Kidney tubule cell (primary cell): ENCODE results near the gene PIP5KL1.
A peak's percentile ranks its signal among the peaks of the same experiment; 100 is the strongest.

Experiments used
- DNase-seq: peaks from one replicate; pipeline ENCODE4 v3.0.0-alpha.2; 2018; ENCODE audit warnings: low spot score

PIP5KL1 gene

DNA sequence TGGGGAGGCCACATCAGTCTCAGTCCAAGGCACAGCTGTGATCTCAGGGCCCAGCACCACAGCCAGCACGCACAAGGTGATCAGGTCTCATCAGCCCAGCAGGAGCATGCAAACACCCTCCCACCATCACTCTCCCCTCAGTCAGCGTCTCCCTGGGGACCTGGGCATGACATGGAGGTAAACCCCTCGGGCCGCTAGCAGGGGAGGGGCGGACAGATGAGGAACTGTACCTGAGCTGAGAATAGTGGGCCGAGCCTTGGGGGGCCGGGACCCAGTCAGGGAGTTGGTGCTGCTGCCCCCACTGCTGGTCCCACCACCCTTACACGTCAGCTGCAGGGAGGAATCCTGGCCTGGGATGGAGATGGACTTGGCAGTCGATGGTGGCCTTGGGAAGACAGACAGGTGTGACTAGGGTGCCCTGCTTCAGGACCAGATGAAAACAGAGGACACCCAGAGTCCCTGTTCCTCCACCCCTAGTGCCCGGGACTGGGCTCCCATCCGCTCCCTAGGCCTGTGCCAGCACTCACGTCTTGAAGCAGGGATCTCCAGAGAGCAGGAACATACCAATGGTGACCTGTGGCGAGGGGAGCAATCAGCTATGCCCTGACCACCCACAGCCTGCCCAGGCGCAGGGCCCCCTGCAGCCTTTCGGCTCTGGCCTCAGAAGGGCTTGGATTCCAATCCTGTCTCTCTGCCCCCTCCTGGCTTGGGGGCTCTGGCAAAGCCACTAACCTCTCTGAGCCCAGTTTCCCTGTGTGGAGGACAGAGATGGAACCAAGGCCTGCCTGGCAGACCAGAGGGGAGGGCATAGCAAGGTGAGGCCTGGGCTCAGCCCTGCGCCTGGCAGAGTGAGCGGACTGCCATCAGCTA, 17.5 kb upstream of the PIP5KL1 start:
- no peak for DNase-seq

DNA sequence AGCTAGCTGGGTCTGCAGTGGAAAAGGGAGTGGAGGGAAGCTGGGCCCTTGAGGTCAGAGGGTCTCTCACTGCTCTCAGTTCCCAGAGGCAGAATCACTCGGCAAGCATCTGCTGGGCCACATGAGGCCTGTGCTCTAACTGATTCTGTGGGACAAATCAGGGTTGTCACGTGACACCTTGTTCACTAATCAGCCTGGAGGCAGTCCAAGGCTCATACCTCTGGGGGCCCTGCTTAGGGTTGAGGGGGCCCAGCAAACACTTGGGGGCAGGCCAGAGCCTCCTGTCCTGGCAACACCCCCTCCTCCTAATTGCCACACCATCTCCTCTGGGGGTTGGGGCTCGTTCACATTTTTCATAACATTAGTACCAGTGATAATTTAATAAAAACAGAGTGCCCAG, 16.2 kb upstream of the PIP5KL1 start:
- DNase-seq, result no peak

DNA sequence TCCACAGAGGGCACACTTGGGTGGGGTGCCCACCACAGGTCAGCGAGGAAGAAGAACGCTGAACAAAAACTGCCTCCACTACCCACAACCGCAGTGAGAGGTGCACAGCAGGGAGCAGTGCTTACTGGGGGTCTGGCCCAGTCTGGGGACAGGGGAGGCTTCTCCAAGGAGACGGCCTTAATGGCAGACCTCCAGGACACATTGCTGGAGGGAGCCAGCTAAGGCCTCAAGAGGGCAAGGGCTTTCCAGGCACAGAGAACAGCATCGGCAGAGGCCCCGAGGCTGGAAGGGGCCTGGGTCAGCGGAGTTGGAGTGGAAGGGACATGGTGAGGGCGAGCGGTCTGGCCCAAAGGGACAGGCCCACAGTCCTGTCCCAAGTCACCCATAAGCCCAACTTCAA, 15.4 kb upstream of the PIP5KL1 start:
- DNase-seq, result no peak

DNA sequence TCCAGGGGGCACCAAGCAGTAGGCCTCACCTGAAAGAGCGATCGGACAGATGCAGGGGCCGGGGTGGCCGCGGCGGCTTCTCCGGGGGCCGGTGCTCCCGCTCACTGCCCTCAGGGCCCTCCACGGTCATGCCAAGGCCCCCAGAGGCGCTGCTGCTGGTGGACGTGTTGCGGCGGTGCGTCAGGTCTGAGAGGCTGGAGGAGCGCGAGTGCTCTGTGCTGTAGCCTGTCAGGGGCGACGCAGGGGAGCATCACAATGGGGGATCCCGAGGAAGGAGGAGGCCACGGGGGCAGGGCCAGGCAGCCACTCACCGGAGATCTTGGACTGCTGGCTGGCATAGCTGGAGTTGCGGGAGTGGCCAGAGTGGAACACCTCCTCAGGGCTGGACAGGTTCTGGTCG, 14.8 kb upstream of the PIP5KL1 start:
- DNase-seq, result no peak

DNA sequence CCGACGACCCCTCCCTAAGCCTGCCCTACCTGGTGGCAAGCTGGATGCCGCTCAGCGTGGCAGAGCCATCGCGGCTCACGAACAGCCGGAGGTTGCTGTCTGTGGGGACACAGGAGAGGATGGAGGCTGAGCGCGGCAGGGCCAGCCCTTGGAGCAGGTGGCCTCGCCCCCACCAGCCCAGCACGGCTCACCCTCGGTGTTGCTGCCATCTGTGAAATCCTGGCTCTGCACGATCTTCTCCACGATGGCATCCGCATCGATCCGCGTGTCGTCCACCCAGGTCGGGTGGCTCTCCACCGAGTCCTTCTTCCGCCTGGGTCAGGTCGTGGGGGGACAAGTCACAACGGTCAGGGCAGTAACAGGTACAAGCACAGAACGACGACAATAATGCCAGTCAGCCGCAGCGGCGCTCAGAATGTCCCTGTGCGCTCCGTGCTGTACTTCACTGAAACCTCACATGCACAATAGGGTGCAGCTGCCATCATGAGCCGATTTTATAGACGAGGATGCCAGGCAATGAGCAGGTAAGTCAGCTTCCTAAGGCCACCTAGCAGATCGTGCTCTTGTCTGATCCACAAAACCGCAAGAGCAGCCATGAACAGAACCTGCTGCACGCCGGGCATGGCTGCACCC, 14.1 kb upstream of the PIP5KL1 start:
- no peak for DNase-seq

DNA sequence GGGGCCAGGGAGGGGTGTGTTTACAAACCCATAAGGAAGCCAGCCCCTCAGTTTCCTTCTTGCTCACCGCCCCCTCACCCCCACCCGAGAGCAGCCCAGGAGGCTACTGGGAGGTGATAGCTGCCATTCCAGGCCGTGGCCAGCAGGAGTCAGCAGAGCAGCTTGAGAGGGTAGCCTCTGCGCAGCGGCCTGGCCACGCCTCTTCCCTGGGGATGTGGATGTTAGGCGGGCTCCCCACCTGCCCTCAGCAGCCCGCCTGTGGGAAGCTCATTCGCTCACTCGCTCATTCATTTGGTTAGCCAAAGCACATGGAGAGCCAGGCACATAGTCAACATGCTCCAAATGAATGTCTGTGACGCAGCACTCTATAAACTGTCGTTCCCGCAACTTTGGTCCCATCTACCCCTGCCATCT, 13.2 kb upstream of the PIP5KL1 start:
- peak; percentile 69 for DNase-seq

DNA sequence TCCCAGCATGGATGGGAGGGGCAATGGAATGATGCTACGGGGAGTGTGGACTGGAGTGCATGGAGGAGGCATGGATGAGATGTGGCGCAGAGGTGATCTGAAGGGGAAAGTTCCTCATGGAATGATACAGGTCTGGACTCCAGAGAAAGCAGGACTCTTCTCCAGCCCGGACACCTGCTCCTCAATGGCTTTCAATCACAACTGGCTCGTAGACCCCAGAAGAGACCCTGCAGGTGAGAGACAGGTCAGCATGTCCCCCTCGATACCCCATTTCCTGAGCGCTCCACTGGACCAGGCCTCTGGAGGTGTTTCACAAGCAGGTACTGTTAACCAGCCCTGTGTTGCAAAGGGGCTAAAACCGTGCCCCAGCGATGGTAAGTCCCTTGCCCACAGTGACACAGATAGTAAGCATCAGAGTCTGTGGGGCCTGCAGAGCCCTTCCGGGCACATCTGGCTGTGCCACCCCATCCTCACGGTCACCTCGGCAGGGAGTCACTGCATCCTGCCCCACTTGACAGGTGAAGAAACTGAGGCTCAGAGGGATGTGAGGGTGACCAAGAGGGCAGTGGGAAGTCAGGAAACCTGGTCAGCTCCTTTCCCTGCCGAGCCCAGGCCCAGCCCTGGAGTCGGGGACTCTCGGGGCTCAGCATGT, 12.6 kb upstream of the PIP5KL1 start:
- DNase-seq, result no peak

DNA sequence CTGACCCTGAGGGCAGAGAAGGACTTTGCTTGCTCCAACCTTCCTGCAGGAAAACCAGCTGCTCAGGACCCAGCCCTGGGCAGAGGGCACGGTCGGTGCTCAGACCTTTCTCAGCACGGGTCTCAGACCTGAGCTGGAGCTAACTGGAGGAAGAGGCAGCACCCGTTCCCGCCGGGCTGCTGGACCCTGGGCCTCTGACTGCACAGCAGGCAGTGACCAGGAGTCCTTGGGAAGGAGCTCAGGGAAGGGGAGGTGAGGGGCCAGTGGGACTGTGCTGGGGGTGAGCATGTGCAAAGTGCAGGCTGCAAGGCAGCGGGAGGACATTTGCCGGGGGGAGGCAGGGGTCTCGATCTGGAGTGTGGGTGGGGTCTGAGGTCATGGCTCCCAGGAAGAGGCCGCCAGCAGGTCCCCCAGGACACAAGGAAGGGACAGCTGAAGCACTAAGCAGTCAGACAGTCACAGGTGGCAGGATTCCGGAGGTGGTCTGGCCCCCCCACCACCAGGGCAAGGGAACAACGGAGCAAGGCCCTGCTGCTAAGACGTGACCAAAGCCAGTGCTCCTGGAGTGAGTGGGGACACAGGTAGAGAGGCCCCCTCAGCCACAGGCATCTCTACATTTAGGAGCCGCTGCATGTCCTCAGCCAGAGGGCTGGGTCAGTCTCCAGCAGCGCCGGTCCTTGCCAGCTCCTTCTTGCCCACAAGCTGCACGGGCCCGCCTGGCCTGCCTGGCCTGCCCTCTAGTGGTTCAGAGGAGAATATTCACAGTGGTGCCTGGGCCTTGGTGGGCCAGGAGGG, 11.8 kb upstream of the PIP5KL1 start:
- peak; percentile 63 for DNase-seq

DNA sequence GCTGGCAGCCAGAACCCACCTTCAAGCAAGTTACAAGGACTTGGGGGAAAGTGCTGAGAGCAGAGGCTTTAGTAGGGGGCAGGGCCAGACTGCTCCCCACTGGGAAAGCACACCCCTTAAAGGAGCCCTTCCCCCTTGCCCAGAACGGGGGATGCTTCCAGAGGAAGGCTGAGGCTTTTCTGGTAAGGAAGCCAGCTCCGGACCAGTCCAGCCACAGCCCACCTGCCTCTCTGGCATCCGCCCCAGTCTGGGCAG, 11.3 kb upstream of the PIP5KL1 start:
- no peak for DNase-seq

DNA sequence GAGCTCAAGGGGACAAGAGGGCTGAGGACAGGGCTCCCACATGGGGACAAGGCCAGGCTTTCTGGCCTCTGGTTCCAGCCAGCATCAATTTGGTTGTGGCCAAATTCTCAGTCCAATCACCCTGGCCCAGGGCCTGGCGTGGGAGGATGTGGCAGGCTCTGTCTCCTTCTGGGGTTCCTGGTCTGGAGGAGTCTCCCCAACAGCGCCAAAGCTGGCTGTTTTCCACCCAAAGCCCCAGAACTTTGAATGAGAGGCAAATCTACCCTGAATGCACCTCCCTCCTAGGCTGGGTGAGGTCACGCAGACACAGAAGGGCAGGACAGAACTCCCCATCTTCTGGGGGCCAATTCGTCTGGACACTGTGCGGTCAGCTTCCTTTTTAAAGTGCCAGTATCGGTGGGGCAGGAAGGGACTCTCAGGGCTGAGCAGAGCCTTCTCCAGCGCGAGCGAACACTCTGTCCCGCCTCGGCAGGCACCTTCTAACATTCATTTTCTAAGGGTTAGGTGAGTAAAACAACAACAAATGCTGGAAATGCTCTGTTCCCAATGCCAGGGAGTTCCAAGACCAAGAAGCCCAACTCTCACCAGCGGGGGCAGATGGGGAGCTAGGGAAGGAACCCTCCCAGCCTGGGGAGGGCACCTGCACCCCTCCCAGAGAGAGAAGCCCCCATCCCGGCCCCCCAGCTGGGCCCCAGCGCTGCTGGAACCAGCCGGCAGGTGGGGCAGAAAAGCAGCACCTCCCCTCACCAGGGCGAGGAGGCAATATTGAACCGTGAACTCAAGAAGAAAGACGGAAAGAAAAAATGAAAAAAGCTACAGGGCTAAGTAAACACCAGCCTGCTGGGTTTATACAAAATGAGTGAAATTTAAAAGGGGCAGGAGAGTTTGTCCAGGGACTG, 10.7 kb upstream of the PIP5KL1 start:
- DNase-seq, result no peak

DNA sequence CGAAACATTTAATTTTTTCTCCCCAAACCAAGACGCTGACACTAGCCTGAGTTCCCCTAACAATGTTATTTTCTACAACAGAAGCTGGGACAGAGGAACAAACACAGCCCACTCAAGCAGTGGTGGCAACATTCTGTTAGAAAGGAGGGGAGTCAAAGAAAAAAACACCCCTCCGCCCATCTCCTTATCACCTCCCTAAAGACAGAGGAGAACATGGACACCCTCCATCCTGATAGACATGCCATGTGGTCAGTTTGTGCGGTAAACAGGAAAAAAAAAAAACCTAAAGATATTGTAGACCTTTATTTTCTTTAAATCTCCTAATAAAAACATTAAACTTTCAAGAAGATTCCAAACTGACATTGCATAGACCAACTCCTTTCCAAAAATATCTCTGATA, 10.0 kb upstream of the PIP5KL1 start:
- no peak for DNase-seq

DNA sequence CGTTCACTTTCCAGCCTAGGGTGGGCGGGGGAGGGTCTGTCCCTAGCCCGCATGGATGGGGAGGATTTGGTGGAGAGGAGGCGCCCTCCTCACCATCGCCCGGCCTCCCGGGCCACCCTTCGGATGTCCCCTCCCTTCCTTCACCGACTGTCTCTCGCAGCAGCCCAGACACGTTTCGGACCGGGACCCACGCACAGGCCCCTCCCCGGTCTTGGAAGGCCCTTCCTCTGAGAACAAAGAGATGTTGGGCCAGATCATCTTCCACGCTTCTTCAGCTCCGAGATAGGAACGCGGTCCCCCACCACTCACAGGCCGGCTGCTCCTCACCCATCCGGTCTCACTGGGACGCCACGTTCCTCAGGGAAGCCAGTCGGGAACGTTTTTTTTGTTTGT, 7.7 kb upstream of the PIP5KL1 start:
- no peak for DNase-seq

DNA sequence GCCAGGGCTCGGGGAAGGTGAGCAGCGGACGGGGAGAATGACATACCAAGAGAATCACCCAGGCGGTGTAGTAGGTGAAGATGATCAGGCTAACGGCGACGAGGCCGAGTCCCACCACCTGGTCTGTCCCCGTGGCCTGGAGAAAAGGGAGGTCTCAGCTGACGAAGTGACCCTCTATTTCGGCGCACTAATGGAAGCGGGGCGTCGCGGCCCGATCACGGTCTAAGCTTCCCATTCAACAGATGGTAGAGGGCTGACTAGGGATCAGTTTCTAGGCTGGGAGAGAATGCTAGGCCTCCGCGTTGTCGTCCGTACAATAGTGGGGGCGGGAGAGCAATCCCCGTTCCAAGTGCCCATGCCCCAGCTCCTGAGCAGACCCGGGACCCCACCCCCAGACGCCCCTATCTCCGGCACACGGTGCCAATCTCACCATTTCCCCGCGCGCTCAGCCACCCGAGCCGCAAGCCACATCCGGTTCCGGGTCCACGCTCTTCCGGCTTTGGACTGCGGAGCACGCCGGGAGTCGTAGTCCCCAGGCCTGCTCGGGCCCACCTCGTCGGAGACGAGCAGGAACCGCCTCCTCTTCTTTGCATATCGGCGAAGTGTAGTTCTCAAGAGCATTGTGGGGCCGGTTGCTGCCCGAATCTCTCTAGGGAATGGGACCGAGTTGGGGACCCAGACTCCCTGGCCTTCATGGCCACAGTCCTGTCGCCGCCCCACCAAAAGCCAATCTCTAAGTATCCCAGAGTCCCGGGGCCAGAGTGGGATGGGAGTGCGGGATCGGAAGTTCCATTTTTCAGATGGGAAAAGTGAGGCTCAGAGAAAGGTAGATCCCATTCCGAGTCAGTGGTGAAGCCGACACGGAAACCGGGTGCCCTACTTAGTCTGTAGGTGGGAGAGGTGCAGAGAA, 7.1 kb upstream of the PIP5KL1 start, which contains the start of gene DPM2:
Gene DPM2, minus strand, starts transcription at position 467 of the 910 bp plus-strand sequence. Its CDS starts 34 bp downstream, at position 433.
- peak; percentile 86 for DNase-seq

DNA sequence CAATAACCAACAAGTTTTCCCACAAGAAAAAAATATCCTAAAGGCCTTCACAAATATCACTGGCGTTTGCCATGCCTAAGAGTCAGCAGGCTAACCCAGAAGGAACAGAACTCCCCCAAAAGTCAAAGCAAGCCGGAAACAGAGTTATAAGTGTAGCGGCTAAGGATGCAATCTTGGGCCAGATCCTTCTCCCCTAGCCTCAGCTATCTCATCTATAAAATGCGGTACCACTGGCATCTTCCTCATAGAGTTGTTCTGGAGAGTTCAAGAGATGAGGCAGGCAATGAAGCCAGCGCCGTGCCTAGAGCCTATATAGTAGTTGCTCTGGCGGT, 6.4 kb upstream of the PIP5KL1 start:
- DNase-seq, result no peak

DNA sequence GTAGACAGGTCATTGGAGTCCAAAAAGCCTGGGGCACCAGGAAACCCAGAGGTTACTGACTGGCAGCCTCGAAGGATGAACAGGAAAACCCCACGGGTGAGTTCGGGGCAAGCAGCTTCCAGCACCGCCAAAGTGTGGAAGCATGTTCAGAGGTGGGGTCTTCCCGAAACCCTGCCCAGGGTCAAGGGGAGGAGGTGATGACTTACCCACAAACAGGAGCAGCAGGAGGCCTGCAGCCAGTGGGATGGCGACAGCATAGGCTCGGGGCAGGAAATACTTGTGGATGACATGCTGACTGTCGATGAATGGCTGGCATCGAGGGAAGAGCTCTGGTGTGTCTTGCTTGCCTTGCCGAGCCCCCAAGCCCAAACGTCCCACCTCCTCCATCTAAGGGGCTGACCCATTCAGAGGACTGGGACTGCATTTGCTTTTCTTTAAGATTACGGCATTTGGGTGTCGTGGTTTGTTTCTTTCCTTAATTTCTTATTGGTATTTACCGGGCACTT, 5.8 kb upstream of the PIP5KL1 start:
- no peak for DNase-seq

DNA sequence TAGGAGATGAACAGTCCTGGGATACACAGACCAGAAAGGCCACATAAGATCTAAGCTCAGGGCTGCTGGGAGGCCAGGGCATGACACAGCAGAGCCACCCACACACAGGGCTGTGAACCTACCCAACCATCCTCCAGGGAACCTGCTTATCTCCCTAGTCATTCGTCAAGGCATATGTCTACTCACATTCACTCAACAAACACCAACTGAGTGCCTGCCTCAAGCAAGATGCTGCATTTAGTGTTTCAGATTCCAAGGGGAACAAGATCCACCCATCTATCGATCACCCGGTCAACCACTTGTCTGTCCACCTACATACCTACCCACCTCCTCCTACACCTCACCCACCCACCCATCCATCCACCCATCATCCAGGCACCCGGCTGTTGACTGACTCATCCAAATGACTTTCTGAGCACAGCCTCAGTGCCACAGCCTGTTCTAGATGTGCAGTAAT, 5.2 kb upstream of the PIP5KL1 start:
- DNase-seq, result no peak

DNA sequence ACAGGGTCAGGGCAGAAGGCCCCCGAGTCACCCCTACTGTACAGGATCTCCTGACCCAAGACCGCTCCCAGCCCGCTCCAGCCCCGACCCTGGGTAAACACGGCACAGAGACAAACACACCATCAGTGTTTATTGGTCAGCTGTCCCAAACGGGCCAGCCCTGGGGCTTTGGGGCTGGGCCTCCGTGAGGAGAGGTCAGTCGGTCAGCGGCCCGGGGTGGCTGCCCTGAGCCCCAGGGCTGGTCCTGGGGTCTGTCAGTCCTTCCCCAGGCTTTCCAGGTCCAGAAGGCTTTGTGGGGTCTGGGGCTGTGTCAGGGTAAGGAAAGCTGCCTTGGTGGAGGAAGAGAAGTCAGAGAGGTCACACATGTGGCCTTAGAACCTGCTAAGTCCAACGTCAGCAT, 4.4 kb upstream of the PIP5KL1 start:
- no peak for DNase-seq

DNA sequence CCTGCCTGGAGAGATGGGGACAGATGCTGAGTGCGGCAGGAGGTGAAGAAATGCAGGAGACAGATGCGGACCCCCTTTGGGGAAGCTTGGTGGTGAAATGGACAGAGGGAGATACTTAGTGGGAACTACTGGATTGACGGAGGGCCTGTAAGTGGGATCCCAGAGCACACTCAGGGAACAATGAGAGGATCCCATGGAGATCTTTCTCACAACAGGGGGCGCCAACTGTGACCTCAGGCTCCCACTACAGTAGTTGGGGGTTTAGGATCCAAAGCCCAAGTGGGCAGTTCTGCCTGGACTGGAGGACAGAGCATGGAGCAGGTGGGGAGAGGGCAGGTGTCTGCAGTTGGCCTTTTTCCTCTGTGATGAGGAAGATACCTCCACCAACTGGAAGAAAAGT, 3.7 kb upstream of the PIP5KL1 start:
- no peak for DNase-seq

DNA sequence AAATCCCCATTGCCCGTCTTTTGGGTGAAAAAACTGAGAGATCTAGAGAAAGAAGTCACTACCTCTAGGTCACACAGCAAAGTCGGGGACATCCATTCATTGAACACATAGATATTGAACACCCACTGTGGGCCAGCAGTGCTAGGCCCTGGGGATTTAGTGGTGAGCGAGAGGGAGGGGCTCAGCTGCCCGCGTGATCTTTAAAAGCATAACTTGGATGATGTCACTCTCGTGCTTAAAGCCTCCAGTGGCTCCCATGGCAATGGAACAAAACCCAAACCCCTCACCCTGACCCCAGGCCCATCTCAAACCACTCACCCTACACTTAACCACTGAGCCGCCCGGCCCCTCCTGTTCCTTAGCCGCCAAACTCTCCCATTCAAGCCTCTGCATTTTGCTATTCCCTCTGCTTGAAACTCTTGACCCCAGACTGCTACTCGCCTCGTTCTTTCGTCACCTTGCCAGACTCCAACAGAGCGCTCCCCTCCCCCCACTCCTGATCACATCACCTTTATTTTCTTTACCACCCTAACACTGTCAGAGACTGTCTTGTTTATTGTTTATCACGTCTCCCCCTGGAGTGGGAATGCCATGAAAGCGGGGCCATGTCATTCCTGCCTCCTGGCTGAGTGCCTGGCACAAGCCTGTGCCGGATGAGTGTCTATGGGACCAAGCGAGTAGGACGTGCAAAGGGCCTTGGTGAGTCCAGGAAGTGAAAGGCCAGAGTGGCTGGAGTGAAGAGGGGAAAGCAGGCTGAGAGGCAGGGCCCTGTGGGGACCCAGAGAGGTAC, 710 bp upstream of the PIP5KL1 start:
- peak; percentile 73 for DNase-seq

DNA sequence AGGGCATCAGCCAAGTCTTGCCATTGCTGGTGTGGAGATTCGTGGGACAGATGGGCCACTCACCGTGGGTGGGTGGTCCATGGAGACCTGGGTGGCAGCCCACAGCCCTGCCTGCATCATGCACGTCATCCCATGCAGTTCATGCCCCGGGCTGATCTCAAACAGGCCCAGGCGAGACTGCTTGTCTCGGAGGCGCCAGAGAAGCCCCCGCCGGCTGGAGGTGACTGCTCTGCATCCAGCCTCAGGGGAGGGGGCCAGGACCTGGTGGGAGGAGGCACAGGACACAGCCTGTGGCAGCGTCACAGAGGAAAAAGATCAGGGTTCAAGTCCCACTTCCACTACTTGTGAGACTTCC, 975 bp downstream of the PIP5KL1 start:
- DNase-seq, result no peak
